ENCODE results near the gene MAPRE3.

- TF ChIP-seq GATA2 (IDR thresholded peaks at IDR 0.05; ENCODE audit: low read depth, low read length) (no peak), GATA3 (IDR thresholded peaks at IDR 0.05; ENCODE audit: low read depth, low read length) (no peak)
These were observed 18.7 kb downstream of the MAPRE3 start for GRCh38 chr2:26989156-26989555.
